Activated CD4-positive, CD25-positive, alpha-beta regulatory T cell treated with anti-CD3 and anti-CD28 coated beads, Interleukin-2, amount 50 U/mL, for 16 hours (primary cell): ENCODE measurements around the gene SLX9.
A peak's percentile ranks its signal among the peaks of the same experiment; 100 is the strongest.
"Not testable (repeated sequence)": the region's sequence is repeated elsewhere in the genome, so short reads cannot be mapped to it uniquely, and the experiment has no call there.

Experiments
- DNase-seq: peaks from one replicate; pipeline ENCODE4 v3.0.0-alpha.2; 2020; ENCODE audit warnings: low read depth, low spot score

Gene SLX9

GRCh38 chr21:44914176-44914874 is 25.5 kb upstream of the SLX9 start:
- no peak for DNase-seq

GRCh38 chr21:44916965-44917364 is 22.9 kb upstream of the SLX9 start:
- no peak for DNase-seq

DNA sequence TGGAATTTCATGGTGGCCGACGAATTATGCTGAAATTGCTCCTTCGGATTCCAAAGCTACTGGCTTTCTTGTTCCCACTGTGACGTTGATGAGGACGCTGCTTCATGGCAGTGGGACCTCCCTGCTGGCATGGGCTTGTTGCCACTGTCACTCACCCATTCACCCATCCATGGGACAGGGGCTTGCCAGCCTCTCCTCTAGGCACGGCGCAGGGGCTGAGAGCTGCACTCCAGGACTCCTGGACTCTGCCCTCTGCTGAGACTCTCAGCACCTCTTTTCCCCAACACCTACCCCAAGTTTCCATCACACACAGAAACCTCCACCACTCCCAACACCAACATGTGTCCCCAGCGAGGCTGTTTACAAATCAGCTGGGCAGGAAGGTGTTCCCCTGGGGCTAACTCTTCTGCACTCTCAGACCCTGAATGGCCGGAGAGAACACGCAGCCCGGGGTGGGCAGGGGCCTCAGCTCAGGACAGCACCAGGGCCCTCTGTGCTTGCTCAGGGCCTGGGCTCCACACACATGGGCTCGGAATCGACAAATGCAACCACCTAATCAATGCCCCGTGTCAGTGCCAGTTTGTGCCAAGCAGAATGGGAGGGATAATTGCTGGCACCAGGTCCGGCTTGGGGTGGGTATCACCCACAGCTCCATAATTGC is 22.3 kb upstream of the SLX9 start:
- no peak for DNase-seq

GRCh38 chr21:44918107-44918470 is 21.7 kb upstream of the SLX9 start:
- no peak for DNase-seq

DNA sequence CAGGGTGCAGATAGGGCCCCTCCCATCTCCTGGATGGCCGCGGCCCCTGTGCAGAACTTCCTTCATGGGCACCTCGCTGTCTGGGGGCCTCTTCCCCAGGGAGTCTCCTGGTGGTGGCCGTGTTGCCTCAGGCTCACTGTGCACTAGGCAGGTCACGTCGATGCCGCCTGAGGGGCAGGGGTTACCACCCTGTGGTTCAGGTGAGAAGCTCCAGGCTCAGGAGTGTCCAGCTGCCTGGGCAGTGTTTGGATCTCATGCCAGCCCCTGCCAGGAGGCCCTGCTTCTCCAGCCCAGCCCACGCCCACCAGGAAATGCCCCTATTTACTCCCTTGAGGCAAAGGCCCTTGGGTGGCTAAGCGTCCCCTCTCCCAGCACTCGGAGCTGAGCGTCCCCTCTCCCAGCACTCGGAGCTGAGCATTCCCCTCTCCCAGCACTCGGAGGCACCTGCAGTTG is 21.2 kb upstream of the SLX9 start:
- DNase-seq: no peak

GRCh38 chr21:44919111-44919912 is 20.5 kb upstream of the SLX9 start:
- no peak for DNase-seq

GRCh38 chr21:44919913-44920693 is 19.7 kb upstream of the SLX9 start:
- DNase-seq: no peak

DNA sequence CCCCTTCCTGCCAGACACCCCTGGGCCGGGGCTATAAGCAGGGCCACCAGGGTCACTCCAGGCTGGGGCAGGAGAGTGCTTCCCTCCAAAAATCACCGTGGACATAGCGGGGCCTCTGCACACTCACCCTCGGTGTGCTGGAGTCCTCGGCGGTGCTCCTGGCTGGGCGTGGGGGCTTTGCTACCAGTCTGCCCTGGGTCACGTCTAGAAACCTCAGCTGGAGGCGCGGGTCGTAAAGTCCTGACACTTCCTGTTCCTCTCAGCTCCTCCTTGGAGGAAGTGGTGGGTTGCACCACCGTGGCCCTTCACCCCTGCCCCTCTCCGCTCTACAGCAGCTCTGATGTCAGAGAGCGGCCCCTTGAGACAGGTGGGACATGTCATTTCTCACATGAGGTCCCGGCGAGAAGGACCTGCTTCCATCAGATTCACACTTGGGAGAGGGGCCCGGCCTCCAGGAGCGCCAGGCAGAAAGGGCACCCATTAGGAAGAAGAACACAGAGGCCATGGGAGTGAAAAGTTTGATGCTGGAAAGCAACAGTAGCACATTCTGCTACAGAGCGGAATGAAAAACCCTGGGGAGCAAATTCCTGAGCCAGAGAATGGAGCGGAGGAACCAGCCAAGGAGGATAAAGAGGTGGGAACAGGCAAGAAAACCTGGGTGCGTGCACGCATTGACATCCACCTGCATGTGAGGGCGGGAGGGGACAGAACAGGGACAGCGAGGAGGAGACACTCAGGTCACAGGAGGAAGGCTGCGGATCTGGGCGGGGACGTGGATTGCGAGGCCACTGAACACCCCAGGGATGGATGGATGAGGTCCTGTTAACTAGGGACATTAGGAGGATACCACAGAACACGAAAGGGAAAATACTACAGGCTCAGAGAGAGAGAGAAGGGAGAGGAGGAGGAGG is 18.9 kb upstream of the SLX9 start, which contains the start of gene ITGB2:
Gene ITGB2, minus strand, starts transcription at position 206 of the 911 bp plus-strand sequence. CDS start 10,117 bp downstream, outside the sequence.
- no peak for DNase-seq

GRCh38 chr21:44921928-44922327 is 17.9 kb upstream of the SLX9 start:
- DNase-seq: no peak

- DNase-seq: no peak
Measured at GRCh38 chr21:44923480-44924084, 16.2 kb upstream of the SLX9 start.

GRCh38 chr21:44924606-44925377 is 15.0 kb upstream of the SLX9 start:
- no peak for DNase-seq

DNA sequence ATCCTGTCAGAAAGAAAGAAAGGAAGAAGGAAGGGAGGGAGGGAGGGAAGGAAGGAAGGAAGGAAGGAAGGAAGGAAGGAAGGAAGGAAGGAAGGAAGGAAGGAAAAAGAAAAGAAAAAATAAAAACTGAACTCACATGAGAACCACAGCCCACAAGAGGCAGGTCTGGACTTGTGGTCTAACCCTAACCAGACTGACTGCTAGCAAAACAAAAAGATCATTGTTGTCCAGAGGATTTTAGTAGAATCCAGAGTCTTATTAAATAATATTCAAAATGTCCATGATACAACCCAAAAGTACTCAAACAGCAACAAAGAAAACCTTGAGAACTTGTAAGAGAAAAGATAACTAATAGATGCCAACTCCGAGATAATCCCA is 14.5 kb upstream of the SLX9 start:
- no peak for DNase-seq

DNA sequence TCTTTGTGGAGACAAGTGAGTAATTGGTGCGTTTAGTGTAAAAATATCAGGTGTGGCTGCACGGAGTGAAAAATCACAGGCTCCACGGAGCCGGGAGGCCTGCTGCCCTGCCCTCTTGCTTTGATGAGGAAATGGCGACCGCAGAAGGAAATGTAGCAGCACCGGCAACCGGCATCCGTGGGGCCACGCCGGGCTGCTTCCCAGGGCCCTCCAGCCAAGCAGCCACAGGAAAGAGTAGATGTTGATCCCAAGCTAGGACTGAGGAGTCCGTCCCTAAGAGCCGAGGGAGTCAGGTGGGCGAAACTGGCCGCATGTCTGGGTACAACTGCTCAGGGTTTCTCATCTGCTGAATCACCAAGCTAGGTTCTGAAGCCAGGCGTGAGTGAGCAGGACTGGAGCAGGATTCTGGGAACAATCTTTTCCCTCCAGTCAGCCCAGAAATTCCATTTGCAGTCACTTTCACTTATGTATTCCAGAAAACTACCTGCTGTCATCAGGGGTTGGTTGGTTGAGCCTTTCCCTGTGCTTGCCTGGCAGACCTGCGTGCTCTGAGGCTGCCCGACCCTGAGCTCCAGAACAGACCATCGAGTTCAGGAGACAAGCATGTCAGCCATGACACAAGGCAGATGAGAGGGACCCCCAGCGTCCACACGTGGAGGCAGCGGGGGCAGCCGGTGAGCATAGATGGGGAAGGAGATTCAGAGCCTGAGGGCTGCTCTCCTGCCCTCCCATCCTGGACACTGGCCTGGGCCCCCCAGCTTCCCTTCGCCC is 13.3 kb upstream of the SLX9 start:
- no peak for DNase-seq

DNA sequence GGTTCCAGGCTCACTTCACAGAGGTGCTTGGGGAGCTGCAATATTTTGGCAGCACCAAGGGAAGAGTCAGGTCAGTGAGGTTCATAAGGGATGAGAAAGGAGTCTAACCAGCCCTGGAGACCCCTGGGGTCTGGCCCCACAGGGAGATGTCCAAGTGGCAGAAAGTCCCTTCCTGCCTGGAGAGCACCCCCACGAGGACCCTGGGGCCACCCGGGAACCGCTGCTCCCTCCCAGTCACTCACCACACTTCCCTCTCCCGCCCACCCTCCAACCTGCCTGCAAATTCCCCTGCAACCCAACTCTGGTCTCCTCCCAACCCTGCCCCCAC is 12.6 kb upstream of the SLX9 start:
- DNase-seq: no peak

DNA sequence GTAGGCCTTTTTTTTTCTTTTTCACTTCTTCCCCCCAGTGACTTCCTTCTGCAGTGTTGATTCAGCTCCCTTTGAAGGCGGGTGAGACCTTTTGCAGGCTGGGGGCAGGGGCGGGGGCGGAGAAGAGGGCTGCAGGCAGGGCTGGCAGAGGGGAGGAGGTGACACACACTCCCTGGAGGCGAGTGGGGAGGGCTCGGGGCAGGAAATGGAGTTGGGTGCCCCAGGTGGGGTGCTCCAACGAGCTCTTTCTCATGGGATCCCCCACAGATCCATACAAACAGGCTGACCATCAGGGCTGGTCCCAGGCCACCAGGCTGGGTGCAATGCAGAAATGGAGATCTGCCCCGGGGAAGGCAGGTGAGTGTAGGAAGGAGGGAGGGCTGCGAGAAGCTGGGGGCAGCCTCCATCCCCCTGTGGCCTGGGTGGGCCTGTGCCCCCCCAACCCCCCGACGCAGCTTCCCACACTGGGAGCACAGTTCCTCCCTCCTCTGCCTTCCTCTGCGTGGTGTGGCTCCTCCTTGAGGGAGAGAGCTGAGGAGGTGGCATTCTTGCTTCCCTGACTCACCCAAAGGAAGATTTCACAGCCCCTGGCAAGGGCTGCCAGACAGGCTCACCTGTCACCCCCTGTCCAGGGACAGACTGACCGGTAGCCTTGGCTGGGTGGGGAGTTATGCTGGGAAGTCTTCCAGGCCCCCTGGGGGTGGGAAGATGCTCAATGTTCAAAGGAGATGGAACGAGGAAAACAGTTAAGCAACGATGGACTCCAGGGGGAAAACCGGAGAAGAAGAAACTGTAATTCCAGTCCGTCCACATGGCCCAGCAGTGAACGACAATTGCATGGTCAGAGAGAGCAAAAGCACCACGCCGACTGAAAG is 12.0 kb upstream of the SLX9 start:
- DNase-seq: peak; percentile 72

DNA sequence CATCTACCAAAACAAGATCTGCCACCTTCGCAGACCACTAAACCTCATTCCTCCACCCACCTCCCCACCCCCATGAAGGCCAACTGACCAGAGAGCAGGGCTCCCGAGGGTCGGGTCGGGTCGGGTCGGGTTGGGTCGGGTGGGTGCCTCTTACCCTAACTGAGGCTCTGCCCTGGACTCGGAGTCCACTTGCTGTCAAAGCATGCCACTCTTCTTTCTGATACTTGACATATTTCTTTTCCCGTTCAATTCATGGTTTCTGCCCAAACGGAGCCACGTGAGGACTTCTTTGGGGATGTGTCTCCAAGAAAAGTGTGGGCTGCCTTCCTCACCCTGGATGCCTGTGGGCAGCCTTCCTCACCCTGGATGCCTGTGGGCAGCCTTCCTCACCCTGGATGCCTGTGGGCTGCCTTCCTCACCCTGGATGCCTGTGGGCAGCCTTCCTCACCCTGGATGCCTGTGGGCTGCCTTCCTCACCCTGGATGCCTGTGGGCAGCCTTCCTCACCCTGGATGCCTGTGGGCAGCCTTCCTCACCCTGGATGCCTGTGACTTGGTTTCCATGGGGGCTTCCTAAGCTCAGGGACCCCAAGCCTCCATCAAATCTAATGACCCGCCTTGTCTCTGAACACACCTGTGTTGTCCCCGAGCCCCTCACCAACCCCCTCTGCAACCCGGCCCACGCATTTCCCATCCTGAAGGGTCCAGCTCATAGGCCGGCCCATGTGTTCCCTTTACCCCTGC is 11.2 kb upstream of the SLX9 start:
- not testable (repeated sequence) for DNase-seq

DNA sequence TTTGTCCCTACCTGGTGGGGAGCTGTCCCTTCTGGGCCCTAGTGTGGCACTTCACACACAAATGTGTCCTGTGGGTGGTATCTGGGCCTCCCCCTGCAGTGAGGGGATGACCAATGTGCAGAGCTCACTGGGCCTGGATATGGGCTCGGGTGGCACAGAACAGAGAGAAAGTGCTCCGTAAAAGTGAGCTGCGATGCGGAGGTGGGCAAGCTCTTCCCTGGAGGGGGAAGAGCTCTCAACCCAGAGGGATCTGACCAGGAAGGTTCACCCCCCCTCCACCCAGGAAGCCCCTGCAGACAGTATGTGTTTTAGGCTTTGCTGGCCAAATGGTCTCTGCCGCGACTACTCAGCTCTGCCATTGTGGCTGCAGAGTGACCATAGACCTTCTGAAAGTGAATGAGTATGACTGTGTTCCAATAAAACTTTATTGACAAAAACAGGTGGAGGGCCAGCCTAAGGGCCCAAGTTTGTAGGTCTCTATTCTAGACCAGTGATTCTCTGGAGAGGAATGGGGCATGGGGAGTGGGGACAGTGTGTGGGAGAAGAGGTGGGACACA is 10.5 kb upstream of the SLX9 start:
- DNase-seq: no peak
